ENCODE measurements around the gene SP140.

DNA sequence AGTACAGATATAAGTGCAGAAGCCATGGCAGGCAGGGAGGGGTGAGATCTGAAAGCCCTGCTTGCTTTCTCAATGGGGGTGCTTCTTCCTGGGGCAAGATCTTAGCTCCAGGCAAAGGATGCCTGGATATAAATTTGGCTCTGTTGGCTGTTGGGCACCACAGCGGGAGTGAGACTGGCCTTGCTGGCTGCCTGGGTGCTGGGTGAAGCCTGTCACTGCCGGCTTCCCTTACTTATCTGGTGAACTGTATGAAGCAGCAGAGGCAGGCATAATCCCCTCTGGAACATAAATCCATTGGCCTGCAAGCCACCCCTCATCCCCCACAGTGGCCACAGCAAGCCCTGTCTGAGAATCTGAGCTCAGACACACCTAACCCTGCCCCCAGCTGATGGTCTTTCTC, 74.1 kb downstream of the SP140 start:
- TF ChIP-seq GABPA (IDR thresholded peaks at IDR 0.05; ENCODE audit: low read depth, low read length) (no peak), GABPA (CRISPR knock-in tag; IDR thresholded peaks at IDR 0.05; ENCODE audit: low read depth) (no peak), FOSL1 (CRISPR knock-in tag; IDR thresholded peaks at IDR 0.05; ENCODE audit: borderline replicate concordance) (no peak), ZNF780A (CRISPR knock-in tag; IDR thresholded peaks at IDR 0.05) (no peak)
- TF ChIP-seq, protein P1, sequence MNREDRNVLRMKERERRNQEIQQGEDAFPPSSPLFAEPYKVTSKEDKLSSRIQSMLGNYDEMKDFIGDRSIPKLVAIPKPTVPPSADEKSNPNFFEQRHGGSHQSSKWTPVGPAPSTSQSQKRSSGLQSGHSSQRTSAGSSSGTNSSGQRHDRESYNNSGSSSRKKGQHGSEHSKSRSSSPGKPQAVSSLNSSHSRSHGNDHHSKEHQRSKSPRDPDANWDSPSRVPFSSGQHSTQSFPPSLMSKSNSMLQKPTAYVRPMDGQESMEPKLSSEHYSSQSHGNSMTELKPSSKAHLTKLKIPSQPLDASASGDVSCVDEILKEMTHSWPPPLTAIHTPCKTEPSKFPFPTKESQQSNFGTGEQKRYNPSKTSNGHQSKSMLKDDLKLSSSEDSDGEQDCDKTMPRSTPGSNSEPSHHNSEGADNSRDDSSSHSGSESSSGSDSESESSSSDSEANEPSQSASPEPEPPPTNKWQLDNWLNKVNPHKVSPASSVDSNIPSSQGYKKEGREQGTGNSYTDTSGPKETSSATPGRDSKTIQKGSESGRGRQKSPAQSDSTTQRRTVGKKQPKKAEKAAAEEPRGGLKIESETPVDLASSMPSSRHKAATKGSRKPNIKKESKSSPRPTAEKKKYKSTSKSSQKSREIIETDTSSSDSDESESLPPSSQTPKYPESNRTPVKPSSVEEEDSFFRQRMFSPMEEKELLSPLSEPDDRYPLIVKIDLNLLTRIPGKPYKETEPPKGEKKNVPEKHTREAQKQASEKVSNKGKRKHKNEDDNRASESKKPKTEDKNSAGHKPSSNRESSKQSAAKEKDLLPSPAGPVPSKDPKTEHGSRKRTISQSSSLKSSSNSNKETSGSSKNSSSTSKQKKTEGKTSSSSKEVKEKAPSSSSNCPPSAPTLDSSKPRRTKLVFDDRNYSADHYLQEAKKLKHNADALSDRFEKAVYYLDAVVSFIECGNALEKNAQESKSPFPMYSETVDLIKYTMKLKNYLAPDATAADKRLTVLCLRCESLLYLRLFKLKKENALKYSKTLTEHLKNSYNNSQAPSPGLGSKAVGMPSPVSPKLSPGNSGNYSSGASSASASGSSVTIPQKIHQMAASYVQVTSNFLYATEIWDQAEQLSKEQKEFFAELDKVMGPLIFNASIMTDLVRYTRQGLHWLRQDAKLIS (CRISPR knock-in tag; IDR thresholded peaks at IDR 0.05), result no peak
- TF ChIP-seq, protein P2, sequence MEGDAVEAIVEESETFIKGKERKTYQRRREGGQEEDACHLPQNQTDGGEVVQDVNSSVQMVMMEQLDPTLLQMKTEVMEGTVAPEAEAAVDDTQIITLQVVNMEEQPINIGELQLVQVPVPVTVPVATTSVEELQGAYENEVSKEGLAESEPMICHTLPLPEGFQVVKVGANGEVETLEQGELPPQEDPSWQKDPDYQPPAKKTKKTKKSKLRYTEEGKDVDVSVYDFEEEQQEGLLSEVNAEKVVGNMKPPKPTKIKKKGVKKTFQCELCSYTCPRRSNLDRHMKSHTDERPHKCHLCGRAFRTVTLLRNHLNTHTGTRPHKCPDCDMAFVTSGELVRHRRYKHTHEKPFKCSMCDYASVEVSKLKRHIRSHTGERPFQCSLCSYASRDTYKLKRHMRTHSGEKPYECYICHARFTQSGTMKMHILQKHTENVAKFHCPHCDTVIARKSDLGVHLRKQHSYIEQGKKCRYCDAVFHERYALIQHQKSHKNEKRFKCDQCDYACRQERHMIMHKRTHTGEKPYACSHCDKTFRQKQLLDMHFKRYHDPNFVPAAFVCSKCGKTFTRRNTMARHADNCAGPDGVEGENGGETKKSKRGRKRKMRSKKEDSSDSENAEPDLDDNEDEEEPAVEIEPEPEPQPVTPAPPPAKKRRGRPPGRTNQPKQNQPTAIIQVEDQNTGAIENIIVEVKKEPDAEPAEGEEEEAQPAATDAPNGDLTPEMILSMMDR (CRISPR knock-in tag; IDR thresholded peaks at IDR 0.05), result no peak
- TF ChIP-seq, protein P3, sequence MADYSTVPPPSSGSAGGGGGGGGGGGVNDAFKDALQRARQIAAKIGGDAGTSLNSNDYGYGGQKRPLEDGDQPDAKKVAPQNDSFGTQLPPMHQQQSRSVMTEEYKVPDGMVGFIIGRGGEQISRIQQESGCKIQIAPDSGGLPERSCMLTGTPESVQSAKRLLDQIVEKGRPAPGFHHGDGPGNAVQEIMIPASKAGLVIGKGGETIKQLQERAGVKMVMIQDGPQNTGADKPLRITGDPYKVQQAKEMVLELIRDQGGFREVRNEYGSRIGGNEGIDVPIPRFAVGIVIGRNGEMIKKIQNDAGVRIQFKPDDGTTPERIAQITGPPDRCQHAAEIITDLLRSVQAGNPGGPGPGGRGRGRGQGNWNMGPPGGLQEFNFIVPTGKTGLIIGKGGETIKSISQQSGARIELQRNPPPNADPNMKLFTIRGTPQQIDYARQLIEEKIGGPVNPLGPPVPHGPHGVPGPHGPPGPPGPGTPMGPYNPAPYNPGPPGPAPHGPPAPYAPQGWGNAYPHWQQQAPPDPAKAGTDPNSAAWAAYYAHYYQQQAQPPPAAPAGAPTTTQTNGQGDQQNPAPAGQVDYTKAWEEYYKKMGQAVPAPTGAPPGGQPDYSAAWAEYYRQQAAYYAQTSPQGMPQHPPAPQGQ (CRISPR knock-in tag; IDR thresholded peaks at IDR 0.05; ENCODE audit: borderline replicate concordance), result no peak
